Measurements from ENCODE around the gene XPO5.

The XPO5 gene

DNA sequence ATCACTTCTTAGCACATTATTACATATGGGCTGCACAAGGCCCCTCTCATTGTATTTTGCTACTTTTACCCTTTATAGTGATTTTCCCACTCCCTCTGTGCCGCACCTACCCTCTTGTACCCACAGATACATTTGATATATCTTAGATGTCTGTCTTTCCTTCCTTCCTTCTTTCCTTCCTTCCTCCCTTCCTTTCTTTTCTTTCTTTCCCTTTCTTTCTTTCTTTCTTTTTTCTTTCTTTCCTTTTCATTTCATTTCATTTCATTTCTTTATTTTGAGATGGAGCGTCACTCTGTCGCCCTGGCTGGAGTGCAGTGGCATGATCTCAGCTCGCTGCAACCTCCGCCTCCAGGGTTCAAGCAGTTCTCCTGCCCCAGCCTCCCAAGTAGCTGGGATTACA lies 12.4 kb upstream of the XPO5 start:
- DNase-seq (ENCODE audit: extremely low read depth, low read depth) = no peak
- no peak overlapping the region for H3K4me3 ChIP-seq (replicated peaks; ENCODE audit: low read depth, low read length)
- TF ChIP-seq, protein P1, sequence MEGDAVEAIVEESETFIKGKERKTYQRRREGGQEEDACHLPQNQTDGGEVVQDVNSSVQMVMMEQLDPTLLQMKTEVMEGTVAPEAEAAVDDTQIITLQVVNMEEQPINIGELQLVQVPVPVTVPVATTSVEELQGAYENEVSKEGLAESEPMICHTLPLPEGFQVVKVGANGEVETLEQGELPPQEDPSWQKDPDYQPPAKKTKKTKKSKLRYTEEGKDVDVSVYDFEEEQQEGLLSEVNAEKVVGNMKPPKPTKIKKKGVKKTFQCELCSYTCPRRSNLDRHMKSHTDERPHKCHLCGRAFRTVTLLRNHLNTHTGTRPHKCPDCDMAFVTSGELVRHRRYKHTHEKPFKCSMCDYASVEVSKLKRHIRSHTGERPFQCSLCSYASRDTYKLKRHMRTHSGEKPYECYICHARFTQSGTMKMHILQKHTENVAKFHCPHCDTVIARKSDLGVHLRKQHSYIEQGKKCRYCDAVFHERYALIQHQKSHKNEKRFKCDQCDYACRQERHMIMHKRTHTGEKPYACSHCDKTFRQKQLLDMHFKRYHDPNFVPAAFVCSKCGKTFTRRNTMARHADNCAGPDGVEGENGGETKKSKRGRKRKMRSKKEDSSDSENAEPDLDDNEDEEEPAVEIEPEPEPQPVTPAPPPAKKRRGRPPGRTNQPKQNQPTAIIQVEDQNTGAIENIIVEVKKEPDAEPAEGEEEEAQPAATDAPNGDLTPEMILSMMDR (IDR thresholded peaks at IDR 0.05; ENCODE audit: low read depth, low read length, missing control alignments) = no peak

DNA sequence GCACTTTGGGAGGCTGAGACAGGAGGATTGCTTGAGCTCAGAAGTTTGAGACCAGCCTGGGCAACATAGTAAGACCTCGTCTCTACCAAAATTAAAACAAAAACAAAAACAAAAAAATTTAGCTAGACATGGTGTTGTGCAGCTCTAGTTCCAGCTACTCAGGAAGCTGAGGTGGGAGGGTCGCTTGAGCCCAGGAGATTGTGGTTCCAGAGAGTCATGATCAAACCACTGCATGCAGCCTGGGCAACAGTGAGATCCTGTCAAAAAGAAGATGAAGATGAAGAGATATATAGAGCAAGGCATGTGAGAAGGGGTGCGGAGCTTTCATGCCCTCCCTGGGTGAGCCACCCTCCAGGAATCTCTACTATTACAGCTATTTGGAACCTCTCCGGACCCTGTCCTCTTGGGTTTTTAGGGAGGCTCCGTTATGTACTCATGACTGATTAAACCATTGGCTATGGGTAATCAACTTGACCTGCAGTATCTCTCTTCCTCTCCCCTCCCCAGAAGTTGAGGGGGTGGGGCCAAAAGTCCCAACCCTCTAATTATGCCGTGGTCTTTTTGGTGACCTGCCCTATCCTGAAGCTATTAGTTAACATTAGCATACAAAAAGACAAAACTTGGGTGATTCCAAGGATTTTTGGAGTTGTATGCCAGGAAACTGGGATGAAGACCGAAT lies 9.2 kb upstream of the XPO5 start:
- no peak overlapping the region for H3K4me3 ChIP-seq (replicated peaks; ENCODE audit: low read depth, low read length)
- DNase-seq (ENCODE audit: extremely low read depth, low read depth) = no peak
- TF ChIP-seq, protein P1 (IDR thresholded peaks at IDR 0.05; ENCODE audit: low read depth, low read length, missing control alignments) = no peak

DNA sequence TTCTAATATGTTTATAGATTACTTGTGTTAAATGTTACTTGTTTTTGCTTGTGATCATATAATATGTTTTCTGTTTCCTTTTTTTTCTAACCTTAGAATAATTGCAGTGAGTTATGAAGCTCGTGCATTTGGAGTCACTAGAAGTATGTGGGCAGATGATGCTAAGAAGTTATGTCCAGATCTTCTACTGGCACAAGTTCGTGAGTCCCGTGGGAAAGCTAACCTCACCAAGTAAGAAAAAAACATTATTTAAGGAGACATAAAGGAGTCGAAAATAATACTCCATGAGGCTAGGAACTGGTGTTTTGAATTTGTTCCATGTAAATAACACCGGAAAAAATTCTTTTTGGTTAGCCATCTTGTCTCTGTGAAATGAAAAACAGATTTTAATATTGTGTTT lies 7.1 kb upstream of the XPO5 start:
- no peak for DNase-seq (ENCODE audit: extremely low read depth, low read depth)
- H3K4me3 ChIP-seq (replicated peaks; ENCODE audit: low read depth, low read length) = no peak overlapping the region
- TF ChIP-seq, protein P1 (IDR thresholded peaks at IDR 0.05; ENCODE audit: low read depth, low read length, missing control alignments) = no peak

DNA sequence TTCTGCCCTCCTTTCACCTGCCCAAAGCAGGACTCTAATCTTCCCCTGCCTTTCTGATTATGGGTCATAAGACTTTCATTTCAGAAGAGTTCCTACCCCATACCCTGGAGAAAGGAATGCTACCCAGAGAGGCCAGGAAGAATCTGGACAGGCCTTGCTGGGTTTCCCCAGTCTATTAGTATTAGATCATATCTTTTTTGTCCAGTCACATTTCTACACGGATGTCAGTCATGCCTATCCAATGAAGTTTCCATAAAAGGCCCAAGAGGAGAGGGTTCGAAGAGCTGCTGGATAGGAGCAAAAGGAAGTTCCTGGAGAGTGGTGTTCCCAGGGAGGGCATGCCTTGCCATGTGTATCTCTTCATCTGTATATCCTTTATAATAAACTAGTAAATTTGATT lies 3.3 kb upstream of the XPO5 start:
- TF ChIP-seq, protein P1 (IDR thresholded peaks at IDR 0.05; ENCODE audit: low read depth, low read length, missing control alignments) = no peak
- H3K4me3 ChIP-seq (replicated peaks; ENCODE audit: low read depth, low read length) = no peak overlapping the region
- DNase-seq (ENCODE audit: extremely low read depth, low read depth) = no peak

DNA sequence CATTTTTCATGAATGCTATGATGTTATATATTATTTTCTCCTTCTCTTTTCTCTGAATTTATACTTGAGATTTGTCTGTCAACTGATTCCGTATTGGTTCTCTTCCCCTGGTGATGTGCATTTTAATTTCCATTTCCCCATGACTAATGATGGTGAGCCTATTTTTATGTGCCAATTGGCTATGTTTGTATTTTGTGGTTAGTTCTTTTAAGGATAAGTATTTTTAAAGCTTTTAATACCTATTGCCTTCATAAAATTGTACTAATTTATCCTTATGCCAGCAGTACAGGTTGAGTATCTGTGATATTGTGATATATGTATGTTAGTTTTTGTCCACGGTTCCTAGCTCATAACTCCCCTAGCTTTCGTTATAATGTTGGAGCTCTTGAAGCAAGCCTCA lies 2.9 kb upstream of the XPO5 start:
- peak overlapping the region; percentile 99; the same call in 1 of the 2 replicates for H3K4me3 ChIP-seq (replicated peaks; ENCODE audit: low read depth, low read length)
- TF ChIP-seq, protein P1 (IDR thresholded peaks at IDR 0.05; ENCODE audit: low read depth, low read length, missing control alignments) = no peak
- DNase-seq (ENCODE audit: extremely low read depth, low read depth) = no peak

DNA sequence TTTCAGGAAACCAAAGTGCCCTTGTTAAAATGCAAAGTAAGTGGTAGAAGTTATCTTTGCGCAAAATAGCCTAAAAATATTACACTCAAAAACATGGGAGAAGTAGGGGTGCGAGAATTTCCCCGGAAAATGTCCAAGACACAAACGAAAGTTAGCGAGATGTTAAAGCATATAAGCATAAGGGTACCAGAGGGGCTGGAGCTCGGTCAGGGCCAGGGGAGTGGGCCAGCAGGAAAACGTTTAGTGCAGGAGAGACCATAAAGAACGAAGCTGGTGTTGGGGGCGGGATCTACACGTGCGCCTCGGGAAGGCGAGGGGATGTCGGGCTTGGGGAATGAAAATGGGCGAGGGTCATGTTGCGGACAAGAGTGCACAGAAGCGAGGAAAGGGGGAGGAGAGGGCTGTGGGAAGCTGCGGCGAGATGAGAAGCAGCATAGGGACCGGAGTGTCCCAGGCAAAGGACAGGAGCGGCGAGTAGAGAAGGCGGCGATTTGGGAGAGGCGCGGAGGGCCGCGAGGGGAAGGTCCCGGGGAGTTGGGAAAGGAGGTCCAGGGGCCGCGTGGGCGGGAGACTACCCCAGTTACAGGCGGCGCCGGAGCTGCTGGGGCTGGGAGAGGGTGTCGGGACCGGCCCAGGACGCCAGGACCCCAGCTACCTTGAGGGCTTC lies 600 bp downstream of the XPO5 start:
- H3K4me3 ChIP-seq (replicated peaks; ENCODE audit: low read depth, low read length) = peak overlapping the region; percentile 99
- TF ChIP-seq, protein P1 (IDR thresholded peaks at IDR 0.05; ENCODE audit: low read depth, low read length, missing control alignments) = no peak
- no peak for DNase-seq (ENCODE audit: extremely low read depth, low read depth)
